Mucosa of gallbladder (tissue), 1 donor: Measurements from ENCODE around the gene NAV2. TPM values are rescaled to one million over a fixed set of nuclear protein-coding genes. Genes with fewer than 3 reads are reported as not detected.

Experiments used
- DNase-seq: peaks from one replicate; pipeline ENCODE4 v3.0.0-alpha.2; 2020; ENCODE audit warnings: low spot score
- total RNA-seq: library from RNA; stranded (reverse); gene quantifications from one replicate; pipeline ENCODE4 v1.2.1, GENCODE V29; 2021
- donor health status: DM: no; HTN: no; CAD: no.

NAV2 gene
- total RNA-seq, 1 donor from 2014 or later: 5.3 TPM

DNA sequence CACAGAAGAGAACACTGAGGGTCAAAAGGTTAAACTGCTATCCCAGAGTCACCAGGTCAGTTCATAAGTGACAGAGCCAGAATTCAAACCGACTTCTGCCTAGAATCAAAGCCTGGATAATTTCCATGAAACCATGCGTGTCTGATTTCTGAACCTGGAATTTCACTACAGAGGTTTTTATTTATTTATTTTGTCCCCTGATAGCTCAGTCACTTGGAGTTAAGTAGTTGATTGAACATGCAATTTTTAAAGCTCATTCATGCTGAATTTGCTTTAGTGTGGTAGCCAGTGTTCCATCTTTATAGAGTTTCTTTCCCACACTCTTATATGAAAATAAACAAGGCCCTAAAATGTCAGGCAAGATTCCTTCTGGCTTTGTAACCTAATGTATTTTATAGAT, 93.2 kb downstream of the NAV2 start:
- no peak for DNase-seq

- DNase-seq: no peak
Observed at GRCh38 chr11:19806251-19806650, 93.6 kb downstream of the NAV2 start.

- no peak for DNase-seq
Observed at GRCh38 chr11:19808076-19808911, 95.7 kb downstream of the NAV2 start.

GRCh38 chr11:19810852-19811251, 98.2 kb downstream of the NAV2 start:
- DNase-seq: no peak

- no peak for DNase-seq
Observed at GRCh38 chr11:19811380-19811779, 98.7 kb downstream of the NAV2 start.

DNA sequence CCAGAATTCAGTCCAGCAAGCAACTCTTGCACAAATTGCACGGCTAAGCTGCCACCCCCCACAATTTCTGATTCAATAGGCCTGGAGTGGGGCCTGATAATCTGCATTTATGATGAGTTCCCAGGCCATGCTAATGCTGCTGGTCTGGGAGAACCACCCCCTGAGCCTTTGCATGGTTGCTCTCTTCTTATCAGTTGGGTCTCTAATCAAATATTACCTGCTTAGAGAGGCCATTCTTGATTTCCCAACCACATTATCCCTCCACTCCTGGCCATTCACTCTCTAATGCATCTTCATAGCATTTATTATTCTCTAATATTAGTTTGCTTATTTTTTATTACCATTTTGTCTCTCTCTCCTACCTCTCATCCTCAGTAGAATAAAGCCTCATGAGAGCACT, 99.5 kb downstream of the NAV2 start:
- no peak for DNase-seq

GRCh38 chr11:19812710-19813109, 100.1 kb downstream of the NAV2 start:
- DNase-seq: no peak

DNA sequence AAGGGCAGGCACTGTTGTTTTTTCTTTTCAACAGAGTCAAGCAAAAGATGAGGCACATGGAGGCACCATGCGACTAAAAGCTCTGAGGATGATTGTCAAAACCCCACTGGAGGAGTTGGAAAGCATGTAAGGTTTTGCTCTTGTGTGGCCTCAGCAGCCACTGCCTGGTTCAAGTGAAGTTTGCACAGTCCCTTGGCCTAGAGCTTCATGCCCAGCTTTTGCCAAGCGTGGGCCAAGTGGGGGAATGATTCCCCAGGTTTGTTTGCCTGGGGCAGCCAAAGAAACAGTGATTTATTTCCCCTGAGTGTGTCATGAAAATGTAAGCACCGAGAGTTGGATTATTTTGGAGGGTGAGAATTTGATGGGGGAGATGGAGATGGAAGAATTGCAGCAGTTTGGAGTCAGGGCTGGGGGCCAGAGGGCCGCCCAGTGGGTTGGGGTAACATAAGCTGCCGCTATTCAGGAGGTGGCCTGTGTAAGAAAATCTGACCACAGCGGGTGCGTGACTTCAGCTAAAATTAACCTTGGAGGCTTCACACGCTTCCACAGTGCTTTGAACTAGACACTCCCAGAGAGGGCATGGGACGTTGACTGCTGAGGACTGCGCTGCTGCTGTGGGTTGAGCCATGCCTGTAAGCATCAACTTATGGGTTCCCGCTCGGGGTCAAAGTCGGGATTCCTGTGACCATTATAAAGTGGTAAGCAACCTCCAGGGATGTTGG, 100.7 kb downstream of the NAV2 start:
- DNase-seq: no peak

- DNase-seq: no peak
Observed at GRCh38 chr11:19814421-19814820, 101.8 kb downstream of the NAV2 start.

DNA sequence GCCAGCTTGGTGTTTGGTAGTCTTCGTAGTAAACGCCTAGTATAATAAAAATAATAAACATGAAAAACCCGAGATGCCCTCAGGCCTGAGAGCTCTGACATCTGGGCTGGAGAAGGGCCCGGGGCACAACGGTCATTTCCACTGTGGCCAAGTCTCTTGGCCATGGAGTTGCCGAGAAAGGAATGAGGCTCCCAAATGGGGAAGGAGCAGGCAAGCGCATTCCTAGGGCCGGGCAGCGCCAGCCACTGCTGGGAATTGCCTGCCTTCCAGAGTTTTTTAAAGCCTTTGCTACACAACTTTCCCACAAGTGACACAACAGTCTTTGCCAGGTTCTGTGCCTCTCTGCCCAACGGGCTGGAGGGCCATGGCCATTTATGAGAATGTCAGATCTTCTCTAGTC, 103.4 kb downstream of the NAV2 start:
- DNase-seq: no peak

GRCh38 chr11:19816817-19817216, 104.2 kb downstream of the NAV2 start:
- no peak for DNase-seq

- DNase-seq: no peak
Observed at GRCh38 chr11:19817265-19817851, 104.7 kb downstream of the NAV2 start.

DNA sequence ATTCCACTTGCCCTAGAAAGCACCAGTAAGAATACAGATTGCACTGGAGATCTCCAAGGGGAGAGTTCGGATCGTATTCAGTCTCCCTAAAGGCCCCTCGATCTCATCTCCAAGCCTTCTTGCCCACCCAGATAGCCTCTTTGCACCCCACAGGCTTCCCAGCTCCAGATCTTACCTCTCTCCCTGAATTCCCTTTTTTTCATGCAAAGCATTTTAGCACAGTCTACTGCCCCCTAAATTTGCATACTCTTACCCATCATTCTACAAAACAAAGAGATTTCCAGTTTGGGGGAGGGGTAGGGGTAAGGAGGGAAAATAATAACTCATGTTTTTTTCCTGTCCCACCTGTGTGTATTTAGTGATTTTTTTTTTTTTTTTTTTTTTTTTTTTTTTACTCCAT, 105.2 kb downstream of the NAV2 start:
- no peak for DNase-seq

- no peak for DNase-seq
Observed at GRCh38 chr11:19818619-19819018, 106.0 kb downstream of the NAV2 start.

DNA sequence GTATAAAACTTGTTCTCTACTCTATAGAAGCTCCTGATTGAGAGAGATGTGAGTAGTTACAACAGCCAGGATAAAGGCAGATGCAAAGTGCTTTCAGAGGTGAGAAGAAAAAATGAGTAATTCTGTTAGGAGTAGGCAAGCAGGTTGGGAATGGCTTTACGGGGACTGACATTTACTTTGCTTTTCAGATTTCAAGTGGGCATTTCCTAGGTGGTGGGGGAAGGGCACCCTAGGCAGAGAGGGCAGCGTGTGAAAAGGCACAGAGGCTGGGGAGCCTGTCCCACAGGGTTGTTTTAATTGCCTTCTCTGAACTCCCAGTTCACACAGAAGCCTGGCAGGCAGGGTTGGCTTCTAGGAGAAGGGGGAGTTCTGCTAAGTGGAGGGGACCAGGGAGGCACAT, 106.5 kb downstream of the NAV2 start:
- DNase-seq: no peak

GRCh38 chr11:19820100-19820499, 107.5 kb downstream of the NAV2 start:
- no peak for DNase-seq

- no peak for DNase-seq
Observed at GRCh38 chr11:19821412-19821875, 108.8 kb downstream of the NAV2 start.

- no peak for DNase-seq
Observed at GRCh38 chr11:19821993-19822392, 109.4 kb downstream of the NAV2 start.

DNA sequence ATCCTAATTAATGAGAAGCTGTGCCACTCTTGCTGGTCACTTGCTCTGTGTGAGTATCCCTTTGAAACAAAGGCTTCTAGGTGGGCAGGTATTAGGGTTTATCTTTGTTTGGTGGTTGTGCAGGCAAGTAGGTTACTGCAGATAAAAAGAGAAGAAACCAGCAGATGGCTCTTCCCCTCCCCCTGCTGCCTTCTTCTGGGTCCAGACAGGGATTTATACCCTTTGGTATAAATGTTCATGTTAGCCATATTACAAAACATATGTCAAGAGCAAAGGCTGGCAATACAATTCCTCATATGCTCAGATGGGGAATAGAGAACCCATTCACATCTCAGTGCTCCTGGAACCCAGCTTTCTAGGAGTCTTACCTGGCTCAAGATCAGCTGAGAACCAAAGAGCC, 109.9 kb downstream of the NAV2 start:
- DNase-seq: no peak

DNA sequence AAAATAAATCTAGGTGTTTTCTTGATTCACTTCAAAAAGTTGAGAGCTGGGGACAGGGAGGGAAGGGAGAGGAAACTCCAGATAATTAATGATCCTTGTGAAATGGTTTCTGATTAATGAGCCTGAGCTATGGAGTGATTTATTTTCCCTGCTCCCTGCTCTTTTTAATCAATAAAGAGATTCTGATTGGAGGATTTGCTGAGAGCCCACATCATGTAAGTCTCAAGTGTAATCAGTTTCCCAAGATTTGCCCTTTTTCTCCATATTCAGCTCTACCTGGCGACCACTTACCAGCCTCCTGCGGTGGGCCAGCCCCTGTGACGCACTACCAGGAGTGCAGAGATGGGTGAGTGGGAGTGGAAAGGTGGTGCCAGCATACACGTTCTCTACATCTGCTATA, 114.0 kb downstream of the NAV2 start:
- DNase-seq: no peak

GRCh38 chr11:19827399-19828135, 114.9 kb downstream of the NAV2 start:
- DNase-seq: no peak
